Mesendoderm (in vitro differentiated cells): ENCODE measurements around the gene SLC48A1.

Experiments
- DNase-seq: peaks from one replicate; pipeline ENCODE4 v3.0.0; 2013
- H2AK5ac ChIP-seq: 2 replicates; pipeline ENCODE4 v1.6.1; 2013; ENCODE audit warnings: low read length, inconsistent platforms
- H2BK120ac ChIP-seq: 2 replicates; pipeline ENCODE4 v1.6.1; 2013; ENCODE audit warnings: low read depth, mild to moderate bottlenecking, low read length, moderate library complexity, mixed read lengths
- H2BK15ac ChIP-seq: replicated peaks from 2 replicates; pipeline ENCODE4 v1.6.1; 2013; ENCODE audit warnings: low read depth, mild to moderate bottlenecking, moderate library complexity
- H2BK5ac ChIP-seq: 2 replicates; pipeline ENCODE4 v1.6.1; 2013; ENCODE audit warnings: low read length, inconsistent platforms
- H3K18ac ChIP-seq: 2 replicates; pipeline ENCODE4 v1.6.1; 2013; ENCODE audit warnings: mild to moderate bottlenecking, low read length, mixed read lengths
- H3K23ac ChIP-seq: one replicate; pipeline ENCODE4 v1.6.1; 2013; ENCODE audit warnings: low read length
- H3K27ac ChIP-seq: 2 replicates; pipeline ENCODE4 v1.5.1; 2013; ENCODE audit warnings: low read depth, mild to moderate bottlenecking, inconsistent platforms, low read length, moderate library complexity
- H3K27me3 ChIP-seq: 2 replicates; pipeline ENCODE4 v1.6.1; 2013; ENCODE audit warnings: low read length, control low read depth, mild to moderate bottlenecking, inconsistent platforms; ENCODE audit not compliant: insufficient read depth, poor library complexity
- H3K36me3 ChIP-seq: 2 replicates; pipeline ENCODE4 v1.6.1; 2013; ENCODE audit warnings: low read length, inconsistent platforms; ENCODE audit not compliant: control insufficient read depth, insufficient read depth
- H3K4ac ChIP-seq: one replicate; pipeline ENCODE4 v1.6.1; 2013; ENCODE audit warnings: low read depth, mild to moderate bottlenecking, low read length, moderate library complexity
- H3K4me1 ChIP-seq: 2 replicates; pipeline ENCODE4 v1.6.1; 2013; ENCODE audit warnings: low read depth, low read length, inconsistent platforms; ENCODE audit not compliant: control insufficient read depth
- H3K4me2 ChIP-seq: 2 replicates; pipeline ENCODE4 v1.6.1; 2013; ENCODE audit warnings: low read length
- H3K4me3 ChIP-seq: 2 replicates; pipeline ENCODE4 v1.5.1; 2013; ENCODE audit warnings: mild to moderate bottlenecking, low read length
- H3K56ac ChIP-seq: one replicate; pipeline ENCODE4 v1.6.1; 2013; ENCODE audit warnings: low read length
- H3K79me1 ChIP-seq: 2 replicates; pipeline ENCODE4 v1.6.1; 2013; ENCODE audit warnings: low read length, inconsistent platforms
- H3K79me2 ChIP-seq: 2 replicates; pipeline ENCODE4 v1.6.1; 2013; ENCODE audit warnings: mild to moderate bottlenecking, low read length; ENCODE audit not compliant: control insufficient read depth, insufficient read depth
- H3K9ac ChIP-seq: 2 replicates; pipeline ENCODE4 v1.6.1; 2013; ENCODE audit warnings: low read length, inconsistent platforms
- H4K5ac ChIP-seq: one replicate; pipeline ENCODE4 v1.6.1; 2013; ENCODE audit warnings: low read length
- H4K8ac ChIP-seq: one replicate; pipeline ENCODE4 v1.6.1; 2013; ENCODE audit warnings: low read depth, mild to moderate bottlenecking, control low read depth, low read length, moderate library complexity
- WGBS: extraction: QIAGEN DNeasy Blood & Tissue Kit; methylation state at CpG from one replicate; pipeline ENCODE4 v1.1.7; 2013; ENCODE audit warnings: low lambda C conversion rate, missing lambda C conversion rate; ENCODE audit not compliant: insufficient coverage; ENCODE audit errors: extremely low coverage; 5-methylcytosine and 5-hydroxymethylcytosine counted together

The SLC48A1 gene

DNA sequence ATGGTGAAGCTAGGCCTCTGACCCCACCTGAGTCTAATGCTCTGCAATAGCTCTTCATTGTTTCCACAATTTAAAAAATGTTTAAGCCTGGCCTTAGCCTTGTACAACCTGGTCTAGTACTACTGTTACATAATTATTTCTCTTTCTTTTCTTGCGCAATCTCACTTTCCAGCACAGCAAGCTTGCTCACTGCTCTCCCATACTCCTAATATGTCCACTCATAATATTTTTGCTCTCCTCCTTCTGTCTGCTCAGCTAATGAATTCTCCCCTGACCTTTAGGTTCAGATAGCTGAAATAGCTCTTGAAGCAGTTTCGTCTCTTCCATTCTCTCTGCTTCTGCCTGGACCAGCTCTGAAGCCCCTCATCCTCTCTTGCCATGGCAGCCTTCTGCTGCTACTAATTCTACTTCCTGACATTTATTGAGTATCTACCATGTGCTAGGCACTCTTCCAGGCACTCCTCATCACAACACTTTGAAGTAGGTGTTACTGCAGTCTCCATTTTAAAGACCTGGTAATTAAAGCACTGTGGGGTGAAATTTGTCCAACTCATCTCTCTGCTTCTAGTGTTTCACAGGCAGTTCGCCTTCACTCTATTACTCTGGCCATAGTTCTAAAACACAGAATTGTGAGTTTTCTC, 2.8 kb upstream of the SLC48A1 start:
- Histone ChIP-seq H3K79me1 (no peaks in the 10 kb centered on the region), H2AK5ac (no peak overlapping the region), H3K27ac (no peak overlapping the region), H2BK5ac (no peak overlapping the region), H3K4me2 (no peak overlapping the region), H3K4me3 (no peak overlapping the region), H3K79me2 (no peaks in the 10 kb centered on the region), H3K56ac (no peak overlapping the region), H2BK120ac (no peak overlapping the region), H3K18ac (no peak overlapping the region), H4K8ac (no peak overlapping the region), H3K27me3 (no peaks in the 10 kb centered on the region), H4K5ac (no peak overlapping the region), H3K4ac (no peak overlapping the region), H3K23ac (no peak overlapping the region), H3K4me1 (peaks cover 8% of the 10 kb centered on the region), H2BK15ac (no peak overlapping the region), H3K36me3 (no peaks in the 10 kb centered on the region), H3K9ac (no peak overlapping the region)
- WGBS = no CpG with 5 or more reads among the region's 3 CpGs
- DNase-seq = no peak

DNA sequence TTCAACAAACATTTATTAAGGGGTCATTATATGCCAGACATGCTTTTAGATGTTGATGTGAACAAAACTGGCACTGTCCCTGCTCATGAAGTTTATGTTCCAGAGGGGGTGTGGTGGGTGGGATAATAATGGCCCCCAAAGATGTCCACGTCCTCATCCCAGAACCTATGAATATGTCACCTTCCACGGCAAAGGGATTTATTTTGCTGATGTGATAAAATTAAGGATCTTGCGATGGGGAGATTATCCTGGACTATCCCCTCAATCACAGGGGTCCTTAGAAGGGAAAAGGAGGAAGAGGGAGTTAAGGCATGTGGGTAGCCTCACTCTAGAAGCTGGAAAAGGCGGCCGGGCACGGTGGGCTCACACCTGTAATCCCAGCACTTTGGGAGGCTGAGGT, 1.7 kb upstream of the SLC48A1 start:
- no peak overlapping the region for H2BK15ac ChIP-seq
- H3K27ac ChIP-seq = no peak overlapping the region
- H3K18ac ChIP-seq = no peak overlapping the region
- H2AK5ac ChIP-seq = no peak overlapping the region
- H2BK120ac ChIP-seq = no peak overlapping the region
- no peaks in the 10 kb centered on the region for H3K79me2 ChIP-seq
- H3K56ac ChIP-seq = no peak overlapping the region
- no peak overlapping the region for H3K4me2 ChIP-seq
- H3K79me1 ChIP-seq = no peaks in the 10 kb centered on the region
- peaks cover 8% of the 10 kb centered on the region for H3K4me1 ChIP-seq
- no peak overlapping the region for H3K4ac ChIP-seq
- H3K4me3 ChIP-seq = no peak overlapping the region
- no peak overlapping the region for H4K8ac ChIP-seq
- no peaks in the 10 kb centered on the region for H3K36me3 ChIP-seq
- H4K5ac ChIP-seq = no peak overlapping the region
- DNase-seq = no peak
- H3K9ac ChIP-seq = no peak overlapping the region
- no peak overlapping the region for H3K23ac ChIP-seq
- no peaks in the 10 kb centered on the region for H3K27me3 ChIP-seq
- no peak overlapping the region for H2BK5ac ChIP-seq
- no CpG with 5 or more reads among the region's 6 CpGs for WGBS

DNA sequence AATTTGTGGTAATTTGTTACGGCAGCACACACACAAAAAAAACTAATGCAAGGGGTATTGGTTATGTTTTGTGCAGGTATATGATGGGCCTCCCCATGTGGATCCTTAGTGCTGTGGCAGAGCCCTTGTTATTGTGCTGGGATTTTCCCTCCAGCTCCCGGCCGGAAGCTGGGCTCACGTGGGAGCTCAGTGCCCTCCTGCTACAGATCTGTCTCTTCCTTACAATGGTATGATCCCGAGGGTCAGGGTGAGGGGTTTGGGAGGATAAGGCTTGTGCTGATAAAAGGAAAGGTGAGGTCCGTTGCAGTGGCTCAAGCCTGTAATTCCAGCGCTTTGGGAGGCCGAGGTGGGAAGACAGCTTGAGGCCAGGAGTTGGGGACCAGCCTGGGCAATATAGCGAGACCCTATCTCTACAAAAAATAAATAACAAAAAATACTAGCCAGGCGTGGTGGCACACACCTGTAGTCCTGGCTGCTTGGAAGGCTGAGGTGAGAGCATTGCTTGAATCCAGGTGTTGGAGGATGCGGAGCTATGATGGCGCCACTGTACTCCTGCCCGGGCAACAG, 861 bp upstream of the SLC48A1 start:
- Histone ChIP-seq H3K4ac (no peak overlapping the region), H3K18ac (no peak overlapping the region), H2AK5ac (no peak overlapping the region), H3K27me3 (no peaks in the 10 kb centered on the region), H3K23ac (no peak overlapping the region), H3K79me2 (no peaks in the 10 kb centered on the region), H4K5ac (no peak overlapping the region), H3K4me2 (no peak overlapping the region), H3K4me3 (no peak overlapping the region), H3K27ac (no peak overlapping the region), H3K56ac (no peak overlapping the region), H3K79me1 (no peaks in the 10 kb centered on the region), H4K8ac (no peak overlapping the region), H3K9ac (no peak overlapping the region), H2BK15ac (no peak overlapping the region), H3K4me1 (peaks cover 8% of the 10 kb centered on the region), H2BK5ac (no peak overlapping the region), H3K36me3 (no peaks in the 10 kb centered on the region), H2BK120ac (no peak overlapping the region)
- DNase-seq = peak; percentile 49
- WGBS = no CpG with 5 or more reads among the region's 13 CpGs

DNA sequence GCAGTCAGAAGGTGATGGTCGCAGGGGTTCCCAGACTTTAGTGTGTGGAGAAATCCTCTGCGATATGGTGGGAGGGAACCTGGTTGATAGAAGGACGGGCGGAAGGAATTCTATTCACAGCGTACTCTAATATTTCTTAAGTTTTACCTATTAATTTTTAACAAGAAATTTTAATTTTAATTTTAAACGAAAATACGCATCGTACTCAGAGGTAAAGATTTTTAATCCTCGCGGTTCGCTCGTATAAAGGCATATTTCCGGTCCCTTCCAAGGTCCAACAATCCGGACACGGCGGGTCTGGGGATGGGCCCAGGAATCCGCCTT, 338 bp upstream of the SLC48A1 start:
- no CpG with 5 or more reads among the region's 17 CpGs for WGBS
- Histone ChIP-seq H3K36me3 (no peaks in the 10 kb centered on the region), H2BK5ac (no peak overlapping the region), H2BK120ac (no peak overlapping the region), H3K56ac (peak overlapping the region; percentile 80), H4K5ac (no peak overlapping the region), H3K27ac (no peak overlapping the region), H3K18ac (peak overlapping the region; percentile 51), H3K79me2 (no peaks in the 10 kb centered on the region), H2AK5ac (no peak overlapping the region), H3K23ac (no peak overlapping the region), H3K27me3 (no peaks in the 10 kb centered on the region), H3K4ac (no peak overlapping the region), H2BK15ac (no peak overlapping the region), H3K4me1 (peaks cover 8% of the 10 kb centered on the region), H3K9ac (peak overlapping the region; percentile 70), H3K4me3 (no peak overlapping the region), H3K79me1 (no peaks in the 10 kb centered on the region), H3K4me2 (peak overlapping the region; percentile 44), H4K8ac (no peak overlapping the region)
- no peak for DNase-seq

DNA sequence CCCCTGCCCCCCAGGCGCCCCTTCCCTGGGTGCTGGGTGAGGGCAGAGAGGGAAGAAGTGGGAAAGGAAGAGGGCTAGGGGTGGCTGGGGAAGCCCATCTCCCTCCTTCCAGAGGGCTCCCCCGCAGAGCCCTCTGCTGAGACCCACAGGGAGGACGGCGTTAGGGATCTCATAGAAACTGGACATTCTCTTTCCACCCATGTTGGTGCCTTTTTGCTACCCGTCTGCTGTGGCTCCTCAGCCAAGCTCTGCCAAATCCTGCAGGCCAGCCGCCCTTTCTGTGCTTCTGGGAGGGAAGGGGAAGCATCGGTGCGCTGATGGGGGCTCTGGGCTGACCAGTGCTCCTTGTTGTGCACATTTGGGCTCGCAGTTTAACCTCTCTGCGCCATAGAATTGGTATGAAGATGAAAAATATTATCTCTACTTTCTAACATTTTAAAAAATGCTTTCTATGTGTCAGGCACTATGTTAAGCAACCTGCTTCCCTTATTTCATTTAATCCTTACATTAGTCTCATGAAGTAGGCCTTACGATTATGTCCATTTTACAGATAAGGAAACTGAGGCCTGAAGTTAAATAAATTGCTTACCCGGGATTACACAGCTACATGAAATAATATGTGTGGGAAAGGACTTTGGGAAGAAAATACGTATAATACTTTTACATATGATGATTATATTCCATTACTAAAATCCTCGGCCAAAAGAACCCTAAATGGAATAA, 981 bp downstream of the SLC48A1 start:
- Histone ChIP-seq H4K5ac (no peak overlapping the region), H3K36me3 (no peaks in the 10 kb centered on the region), H3K79me2 (no peaks in the 10 kb centered on the region), H2AK5ac (no peak overlapping the region), H3K18ac (no peak overlapping the region), H3K23ac (no peak overlapping the region), H3K56ac (peak overlapping the region; percentile 88), H3K79me1 (no peaks in the 10 kb centered on the region), H3K27me3 (no peaks in the 10 kb centered on the region), H3K4me1 (peaks cover 4% of the 10 kb centered on the region), H3K9ac (peak overlapping the region; percentile 69), H3K4me2 (peak overlapping the region; percentile 63), H3K4me3 (no peak overlapping the region), H3K27ac (no peak overlapping the region), H2BK5ac (no peak overlapping the region), H3K4ac (no peak overlapping the region), H4K8ac (no peak overlapping the region), H2BK120ac (no peak overlapping the region), H2BK15ac (no peak overlapping the region)
- no CpG with 5 or more reads among the region's 14 CpGs for WGBS
- no peak for DNase-seq
